Effector memory CD4-positive, alpha-beta T cell (primary cell): ENCODE data around the gene C2.

Experiments
- DNase-seq, 3 donors: peaks; one replicate each; pipeline ENCODE4 v3.0.0-alpha.2; 2020
- H3K27ac ChIP-seq: 2 replicates; pipeline ENCODE4 v1.7.0; 2013; ENCODE audit warnings: mild to moderate bottlenecking, low read length, moderate library complexity; ENCODE audit not compliant: insufficient read depth, poor library complexity, severe bottlenecking
- H3K27me3 ChIP-seq: replicated peaks from 2 replicates; pipeline ENCODE4 v1.7.0; 2013; ENCODE audit warnings: mild to moderate bottlenecking, low read length; ENCODE audit not compliant: insufficient read depth, control insufficient read depth, poor library complexity, severe bottlenecking
- H3K36me3 ChIP-seq: 2 replicates; pipeline ENCODE4 v1.7.0; 2013; ENCODE audit warnings: mild to moderate bottlenecking, low read length, moderate library complexity; ENCODE audit not compliant: control insufficient read depth, insufficient read depth
- H3K4me1 ChIP-seq: 2 replicates; pipeline ENCODE4 v1.7.0; 2013; ENCODE audit warnings: low read length, mild to moderate bottlenecking; ENCODE audit not compliant: control insufficient read depth, insufficient read depth, poor library complexity, severe bottlenecking
- H3K4me3 ChIP-seq: 2 replicates; pipeline ENCODE4 v1.7.0; 2013; ENCODE audit warnings: low read length, low read depth, mild to moderate bottlenecking; ENCODE audit not compliant: insufficient read depth, poor library complexity, severe bottlenecking
- H3K9me3 ChIP-seq: 2 replicates; pipeline ENCODE4 v1.7.0; 2013; ENCODE audit warnings: mild to moderate bottlenecking, low read length, moderate library complexity; ENCODE audit not compliant: control insufficient read depth

C2 gene

DNA sequence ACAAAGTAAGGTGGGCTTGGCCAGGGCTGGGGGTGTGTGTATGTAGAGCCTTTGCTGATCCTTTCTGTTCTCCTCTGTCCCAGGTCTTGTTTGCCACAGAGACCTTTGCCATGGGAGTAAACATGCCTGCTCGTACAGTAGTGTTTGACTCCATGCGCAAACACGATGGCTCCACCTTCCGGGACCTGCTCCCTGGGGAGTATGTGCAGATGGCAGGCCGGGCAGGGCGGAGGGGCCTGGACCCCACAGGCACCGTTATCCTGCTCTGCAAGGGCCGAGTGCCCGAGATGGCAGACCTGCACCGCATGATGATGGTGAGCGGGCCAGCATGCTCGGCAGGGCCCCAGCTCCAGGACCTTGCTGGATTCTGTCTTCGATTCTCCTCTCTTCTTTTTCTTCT lies 38.2 kb downstream of the C2 start:
- no peaks in the 10 kb centered on the region for H3K9me3 ChIP-seq
- H3K27ac ChIP-seq: no peak overlapping the region
- H3K36me3 ChIP-seq: peaks cover 86% of the 10 kb centered on the region
- no peak for DNase-seq
- H3K4me1 ChIP-seq: peaks cover 5% of the 10 kb centered on the region
- H3K27me3 ChIP-seq: no peaks in the 10 kb centered on the region
- H3K4me3 ChIP-seq: no peak overlapping the region

DNA sequence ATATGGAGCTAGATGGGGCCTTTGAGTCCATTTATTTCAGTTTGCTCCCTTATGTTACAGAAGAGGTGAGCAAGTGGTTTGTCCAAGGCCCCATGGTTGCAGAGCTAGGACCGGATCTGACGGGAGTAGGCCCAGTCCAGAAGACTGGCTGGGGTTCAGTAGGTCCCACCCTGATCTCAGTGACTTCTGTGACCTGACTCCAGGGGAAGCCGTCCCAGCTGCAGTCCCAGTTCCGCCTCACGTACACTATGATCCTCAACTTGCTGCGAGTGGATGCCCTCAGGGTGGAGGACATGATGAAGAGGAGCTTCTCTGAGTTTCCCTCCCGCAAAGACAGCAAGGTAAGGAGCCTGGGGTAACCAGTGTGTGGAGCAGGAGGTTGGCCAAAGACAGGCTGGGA lies 39.0 kb downstream of the C2 start:
- no peak overlapping the region for H3K27ac ChIP-seq
- no peaks in the 10 kb centered on the region for H3K9me3 ChIP-seq
- peaks cover 13% of the 10 kb centered on the region for H3K4me1 ChIP-seq
- H3K4me3 ChIP-seq: no peak overlapping the region
- H3K27me3 ChIP-seq: no peaks in the 10 kb centered on the region
- DNase-seq: no peak
- peaks cover 78% of the 10 kb centered on the region for H3K36me3 ChIP-seq

DNA sequence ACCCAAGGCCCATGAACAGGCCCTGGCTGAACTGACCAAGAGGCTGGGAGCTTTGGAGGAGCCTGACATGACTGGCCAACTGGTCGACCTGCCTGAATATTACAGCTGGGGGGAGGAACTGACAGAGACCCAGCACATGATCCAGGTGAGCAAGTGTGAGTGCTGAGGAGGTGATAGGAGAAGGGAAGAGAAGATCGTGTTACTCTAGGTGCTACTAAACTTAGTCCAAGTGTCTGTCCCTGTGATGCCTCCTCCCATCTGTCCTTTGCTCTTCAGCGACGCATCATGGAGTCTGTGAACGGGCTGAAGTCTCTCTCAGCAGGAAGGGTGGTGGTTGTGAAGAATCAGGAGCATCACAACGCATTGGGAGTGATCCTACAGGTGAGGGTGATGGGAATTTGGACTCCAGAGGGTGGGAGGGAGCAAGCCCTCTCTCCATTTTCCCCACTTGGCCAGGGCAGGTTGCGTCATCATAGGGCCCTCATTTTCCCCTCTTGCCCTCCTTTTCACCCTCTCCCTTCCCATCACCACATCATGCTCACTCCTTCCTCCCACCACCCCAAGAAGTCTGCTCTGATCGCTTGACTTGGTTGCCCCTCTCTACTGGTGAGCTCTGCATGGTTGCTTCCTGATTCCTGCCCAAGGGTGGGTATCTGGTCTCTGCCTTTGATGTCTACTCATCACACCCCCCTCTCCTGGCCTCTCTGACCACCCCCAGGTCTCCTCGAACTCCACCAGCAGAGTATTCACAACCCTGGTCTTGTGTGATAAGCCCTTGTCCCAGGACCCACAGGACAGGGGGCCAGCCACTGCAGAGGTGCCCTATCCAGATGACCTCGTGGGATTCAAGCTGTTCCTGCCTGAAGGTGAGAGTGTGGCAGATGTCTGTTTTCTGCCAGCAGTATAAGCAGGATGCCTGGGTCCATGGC lies 39.7 kb downstream of the C2 start:
- H3K27ac ChIP-seq: no peak overlapping the region
- peaks cover 13% of the 10 kb centered on the region for H3K4me1 ChIP-seq
- DNase-seq: no peak
- H3K4me3 ChIP-seq: no peak overlapping the region
- peaks cover 70% of the 10 kb centered on the region for H3K36me3 ChIP-seq
- no peaks in the 10 kb centered on the region for H3K9me3 ChIP-seq
- no peaks in the 10 kb centered on the region for H3K27me3 ChIP-seq

DNA sequence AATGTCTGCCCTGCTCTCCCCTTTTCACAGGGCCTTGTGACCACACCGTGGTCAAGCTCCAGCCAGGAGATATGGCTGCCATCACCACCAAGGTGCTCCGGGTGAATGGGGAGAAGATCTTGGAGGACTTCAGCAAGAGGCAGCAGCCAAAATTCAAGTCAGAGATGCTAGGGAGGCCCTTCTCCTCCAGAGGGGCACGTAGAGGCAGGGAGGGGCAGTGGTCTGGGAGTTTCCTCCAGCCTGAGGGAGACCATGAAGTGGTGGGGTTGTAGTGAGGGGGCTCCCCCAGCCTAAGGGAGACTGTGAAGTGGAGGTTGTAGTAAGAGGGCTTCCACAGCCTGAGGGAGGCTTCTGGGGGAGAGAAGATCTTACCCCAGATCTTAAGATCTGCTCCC lies 40.4 kb downstream of the C2 start:
- Histone ChIP-seq H3K27ac (no peak overlapping the region), H3K4me1 (peaks cover 18% of the 10 kb centered on the region), H3K27me3 (no peaks in the 10 kb centered on the region), H3K36me3 (peaks cover 64% of the 10 kb centered on the region), H3K4me3 (no peak overlapping the region), H3K9me3 (no peaks in the 10 kb centered on the region)
- DNase-seq: no peak

- Histone ChIP-seq H3K4me1 (peaks cover 21% of the 10 kb centered on the region), H3K27me3 (no peaks in the 10 kb centered on the region), H3K9me3 (no peaks in the 10 kb centered on the region), H3K4me3 (no peak overlapping the region), H3K27ac (no peak overlapping the region), H3K36me3 (peaks cover 60% of the 10 kb centered on the region)
- DNase-seq: no peak
Observed at GRCh38 chr6:31968326-31968725, 40.8 kb downstream of the C2 start.

DNA sequence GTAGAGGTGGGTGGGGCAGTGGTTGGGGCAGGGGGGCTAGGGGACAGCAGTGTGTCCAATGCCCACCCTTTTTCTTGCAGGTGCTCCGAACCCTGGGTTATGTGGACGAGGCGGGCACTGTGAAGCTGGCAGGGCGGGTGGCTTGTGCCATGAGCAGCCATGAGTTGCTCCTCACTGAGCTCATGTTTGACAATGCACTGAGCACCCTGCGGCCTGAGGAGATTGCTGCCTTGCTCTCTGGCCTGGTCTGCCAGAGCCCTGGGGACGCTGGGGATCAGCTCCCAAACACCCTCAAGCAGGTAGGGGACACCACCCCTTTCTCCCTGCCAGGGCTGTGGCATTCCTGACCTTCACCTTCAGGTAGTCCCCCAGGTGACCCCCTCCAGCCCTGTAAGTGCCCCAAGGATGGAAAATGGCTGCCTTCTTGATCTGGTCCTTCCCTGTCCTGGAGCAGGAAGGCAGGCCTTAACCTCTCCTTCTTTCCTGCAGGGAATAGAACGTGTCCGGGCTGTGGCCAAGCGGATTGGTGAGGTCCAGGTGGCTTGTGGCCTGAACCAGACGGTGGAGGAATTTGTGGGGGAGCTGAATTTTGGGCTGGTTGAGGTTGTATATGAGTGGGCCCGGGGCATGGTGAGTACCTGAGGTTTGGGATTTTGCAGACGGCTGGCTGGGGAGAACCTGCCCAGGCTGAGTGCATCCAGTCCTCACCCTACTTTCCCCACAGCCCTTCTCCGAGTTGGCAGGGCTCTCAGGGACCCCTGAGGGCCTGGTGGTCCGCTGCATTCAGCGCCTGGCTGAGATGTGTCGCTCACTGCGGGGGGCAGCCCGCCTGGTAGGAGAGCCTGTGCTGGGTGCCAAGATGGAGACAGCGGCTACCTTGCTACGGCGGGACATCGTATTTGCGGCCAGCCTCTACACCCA lies 41.5 kb downstream of the C2 start:
- H3K9me3 ChIP-seq: no peaks in the 10 kb centered on the region
- no peaks in the 10 kb centered on the region for H3K27me3 ChIP-seq
- H3K4me3 ChIP-seq: no peak overlapping the region
- H3K36me3 ChIP-seq: peaks cover 52% of the 10 kb centered on the region
- peaks cover 21% of the 10 kb centered on the region for H3K4me1 ChIP-seq
- no peak overlapping the region for H3K27ac ChIP-seq
- DNase-seq: no peak

- H3K27me3 ChIP-seq: no peaks in the 10 kb centered on the region
- no peak for DNase-seq
- peak overlapping the region; percentile 98 for H3K27ac ChIP-seq
- H3K36me3 ChIP-seq: peaks cover 50% of the 10 kb centered on the region
- peaks cover 21% of the 10 kb centered on the region for H3K4me1 ChIP-seq
- H3K9me3 ChIP-seq: no peaks in the 10 kb centered on the region
- H3K4me3 ChIP-seq: no peak overlapping the region
Observed at GRCh38 chr6:31969712-31970603, 42.4 kb downstream of the C2 start.

DNA sequence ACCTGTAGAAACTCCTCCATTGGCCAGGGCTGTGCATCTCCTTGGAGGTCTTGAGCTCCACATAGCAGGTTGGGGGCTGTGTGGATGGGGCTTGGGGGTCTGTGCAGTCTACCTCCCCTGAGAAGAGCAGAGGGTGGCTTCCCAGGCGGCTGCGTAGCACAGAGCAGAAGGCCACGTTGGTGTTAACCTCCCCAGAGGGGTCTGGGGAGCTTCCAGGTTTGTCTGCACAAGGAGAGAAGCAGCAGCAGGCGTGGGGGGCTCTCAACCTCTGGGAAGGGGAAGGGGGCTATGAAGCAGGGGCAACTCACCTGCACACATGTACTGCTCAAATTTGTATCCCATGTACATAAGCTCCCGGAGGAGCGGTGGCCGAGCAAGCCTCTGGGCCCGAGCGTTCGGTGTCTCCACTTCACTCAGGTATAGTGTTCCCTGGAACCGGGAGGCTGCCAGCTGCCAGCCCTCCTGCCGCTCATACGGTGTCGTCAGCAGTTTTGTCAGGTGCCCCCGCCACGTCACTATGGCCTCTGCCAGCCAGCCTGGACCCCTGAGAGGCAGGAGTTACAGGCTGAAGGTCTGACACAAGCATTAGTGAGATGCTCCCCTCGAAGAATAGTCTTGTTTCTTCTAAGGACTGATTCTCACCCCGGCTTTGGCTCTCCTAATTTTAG lies 43.2 kb downstream of the C2 start:
- no peak for DNase-seq
- H3K4me1 ChIP-seq: peaks cover 21% of the 10 kb centered on the region
- H3K4me3 ChIP-seq: peak overlapping the region; percentile 58
- no peaks in the 10 kb centered on the region for H3K27me3 ChIP-seq
- peak overlapping the region; percentile 98 for H3K27ac ChIP-seq
- no peaks in the 10 kb centered on the region for H3K9me3 ChIP-seq
- peaks cover 47% of the 10 kb centered on the region for H3K36me3 ChIP-seq
